HepG2 (cell line): ENCODE measurements around the gene SRD5A3. TPM values are rescaled to one million over a fixed set of nuclear protein-coding genes. Genes with fewer than 3 reads are reported as not detected.

Experiments
- ATAC-seq: fragments of 200-7000 bp; cut with Tn5 transposase; 3 replicates; pipeline ENCODE4 v1.9.1; 2020; ENCODE audit warnings: mild to moderate bottlenecking, moderate library complexity
- BruUV-seq: library from RNA; stranded (reverse); fragments of 400-500 nt; replicated peaks from 2 replicates; lab custom pipeline; 2021; lab: Mats Ljungman, UMichigan
- CTCF ChIA-PET: fragments of 300-600 bp; formaldehyde crosslinking; extraction: SDS; loops from one replicate; lab custom pipeline; 2021; ENCODE audit warnings: low total read pairs, inconsistent platforms, low intra/inter-chr PET ratio; lab: Yijun Ruan, JAX
- POLR2A ChIA-PET: fragments of 350-600 bp; sonication (Branson Sonifier 250); formaldehyde crosslinking; loops from one replicate; lab custom pipeline; 2020; ENCODE audit warnings: antibody characterized with exemption, inconsistent platforms; lab: Yijun Ruan, JAX
- DNase-seq: peaks from one replicate; pipeline ENCODE4 v3.0.0-alpha.2; 2015; ENCODE audit warnings: low spot score
- FAIRE-seq: peaks from 3 replicates; lab custom pipeline; 2011; peaks lifted over from hg19 to GRCh38; lab: Jason Lieb, UNC
- H2AFZ ChIP-seq: one replicate; pipeline ENCODE4 v1.6.1; 2011; ENCODE audit warnings: low read length, inconsistent platforms
- H3K27ac ChIP-seq: fragments of 300-600 bp; 3 replicates; pipeline ENCODE4 v1.8.0; 2011; ENCODE audit warnings: mixed run types, mild to moderate bottlenecking, mixed read lengths, low read length, inconsistent platforms; ENCODE audit not compliant: insufficient read depth; ENCODE audit errors: extremely low read length
- H3K27me3 ChIP-seq, 2 experiments: fragments of 200-600 bp in 1 of 2; 2 replicates in 1 of 2; 3 replicates in 1 of 2; pipeline versions ENCODE4 v1.6.0 to v1.8.0; 2011; ENCODE audit warnings: low read length in 2 of 2, mild to moderate bottlenecking in 2 of 2, moderate library complexity in 2 of 2, inconsistent platforms in 1 of 2; ENCODE audit not compliant: insufficient read depth in 2 of 2, control insufficient read depth in 1 of 2
- H3K36me3 ChIP-seq, 2 experiments: fragments of 200-600 bp in 1 of 2; replicated peaks in 1 of 2; 2 replicates in 1 of 2; 3 replicates in 1 of 2; pipeline versions ENCODE4 v1.5.1 to v1.8.0; 2011; ENCODE audit warnings: low read length in 2 of 2, inconsistent platforms in 1 of 2; ENCODE audit not compliant: insufficient read depth in 2 of 2, control insufficient read depth in 1 of 2
- H3K4me1 ChIP-seq: 2 replicates; pipeline ENCODE4 v1.5.1; 2012; ENCODE audit warnings: low read length, inconsistent platforms; ENCODE audit not compliant: insufficient read depth
- H3K4me2 ChIP-seq: 2 replicates; pipeline ENCODE4 v1.6.0; 2011; ENCODE audit warnings: low read depth, low read length, inconsistent platforms
- H3K4me3 ChIP-seq, 3 experiments: fragments of 200-600 bp in 1 of 3; sonication (generic), shearing (Covaris generic) in 1 of 3; replicated peaks in 1 of 3; 2 replicates each; pipeline ENCODE4 v1.5.1; 2011 to 2016; ENCODE audit warnings: low read length in 3 of 3, inconsistent platforms in 2 of 3, low read depth in 2 of 3, mild to moderate bottlenecking in 2 of 3, control low read depth in 1 of 3, mixed read lengths in 1 of 3; ENCODE audit not compliant: insufficient read depth in 1 of 3
- H3K79me2 ChIP-seq: one replicate; pipeline ENCODE4 v1.6.1; 2011; ENCODE audit warnings: low read length, inconsistent platforms; ENCODE audit not compliant: insufficient read depth
- H3K9ac ChIP-seq: 2 replicates; pipeline ENCODE4 v1.6.0; 2011; ENCODE audit warnings: mild to moderate bottlenecking, low read depth, low read length, inconsistent platforms; ENCODE audit not compliant: insufficient read depth
- H3K9me3 ChIP-seq: 2 replicates; pipeline ENCODE4 v1.5.1; 2012; ENCODE audit warnings: mild to moderate bottlenecking, low read length
- H4K20me1 ChIP-seq: 2 replicates; pipeline ENCODE4 v1.6.0; 2011; ENCODE audit warnings: inconsistent platforms, mild to moderate bottlenecking, low read length, moderate library complexity; ENCODE audit not compliant: insufficient read depth
- ATRX ChIP-seq: sonication (generic); formaldehyde crosslinking; IDR thresholded peaks from 2 replicates; pipeline ENCODE4 v1.4.0; 2020; ENCODE audit warnings: missing genetic modification reagents, borderline replicate concordance
- CEBPZ ChIP-seq: IDR thresholded peaks from 2 replicates; pipeline ENCODE4 v1.6.1; 2012; ENCODE audit warnings: low read length, improper control_type of control experiment
- KDM2A ChIP-seq: sonication (generic); formaldehyde crosslinking; IDR thresholded peaks from 2 replicates; pipeline ENCODE4 v1.4.0; 2020; ENCODE audit warnings: low read depth, missing genetic modification reagents, borderline replicate concordance
- LBX2 ChIP-seq: sonication (generic); formaldehyde crosslinking; IDR thresholded peaks from 2 replicates; pipeline ENCODE4 v1.5.0; 2020; ENCODE audit warnings: missing genetic modification reagents, mild to moderate bottlenecking, borderline replicate concordance
- MLLT10 ChIP-seq: sonication (generic); formaldehyde crosslinking; IDR thresholded peaks from 2 replicates; pipeline ENCODE4 v1.4.0; 2020; ENCODE audit warnings: missing genetic modification reagents
- PAX8 ChIP-seq: sonication (generic); formaldehyde crosslinking; IDR thresholded peaks from 2 replicates; pipeline ENCODE4 v1.8.0; 2022; ENCODE audit warnings: mild to moderate bottlenecking, missing genetic modification reagents, borderline replicate concordance
- REXO4 ChIP-seq: sonication (generic); formaldehyde crosslinking; IDR thresholded peaks from 2 replicates; pipeline ENCODE4 v1.8.0; 2022; ENCODE audit warnings: missing genetic modification reagents, mild to moderate bottlenecking, borderline replicate concordance
- SAP130 ChIP-seq: IDR thresholded peaks from 2 replicates; pipeline ENCODE4 v1.6.1; 2016; ENCODE audit warnings: low read depth
- SATB2 ChIP-seq: sonication (generic); formaldehyde crosslinking; IDR thresholded peaks from 2 replicates; pipeline ENCODE4 v1.5.0; 2020; ENCODE audit warnings: missing genetic modification reagents
- SP5 ChIP-seq: IDR thresholded peaks from 2 replicates; pipeline ENCODE4 v1.6.1; 2016; ENCODE audit warnings: low read depth, borderline replicate concordance
- ZNF562 ChIP-seq: sonication (generic); formaldehyde crosslinking; IDR thresholded peaks from 2 replicates; pipeline ENCODE4 v1.8.0; 2022; ENCODE audit warnings: missing genetic modification reagents, borderline replicate concordance
- ZNF563 ChIP-seq: sonication (generic); formaldehyde crosslinking; IDR thresholded peaks from 2 replicates; pipeline ENCODE4 v1.8.0; 2022; ENCODE audit warnings: mild to moderate bottlenecking, moderate library complexity, missing genetic modification reagents
- ZNF614 ChIP-seq: IDR thresholded peaks from 2 replicates; pipeline ENCODE4 v1.6.1; 2018; ENCODE audit warnings: missing biosample characterization, missing genetic modification reagents, inconsistent platforms, borderline replicate concordance
- ZNF703 ChIP-seq: sonication (generic); formaldehyde crosslinking; IDR thresholded peaks from 2 replicates; pipeline ENCODE4 v1.5.1; 2020; ENCODE audit warnings: missing genetic modification reagents, mild to moderate bottlenecking, moderate library complexity, borderline replicate concordance
- WGBS: methylation state at CpG from one replicate; pipeline ENCODE4 v1.1.6; 2017; ENCODE audit warnings: low lambda C conversion rate; 5-methylcytosine and 5-hydroxymethylcytosine counted together
- in situ Hi-C: cut with HindIII; loops from 2 replicates; pipeline ENCODE4 v1.10.0; 2017; ENCODE audit warnings: low pct_unique_long_range_greater_than_20kb; ENCODE audit not compliant: extremely low pct_ligation_motif_present
- intact Hi-C: fragments of 100-400 bp; cut with micrococcal nuclease; formaldehyde crosslinking; loops from one replicate; pipeline ENCODE4 v1.10.0; 2022; ENCODE audit not compliant: unreplicated experiment
- polyA plus RNA-seq, 8 experiments: library from polyadenylated mRNA; depleted of rRNA in 3 of 8; stranded (reverse) in 7 of 8; unstranded in 1 of 8; fragments of >200 nt; fragmentation: Illumina TruSeq in 4 of 8; extraction: Trizol in 4 of 8; gene quantifications; 2 replicates each; pipeline versions ENCODE4 v1.2.1 to v1.2.3, GENCODE V29; 2011 to 2016; ENCODE audit warnings: low read depth in 4 of 8, missing spikeins in 1 of 8, mixed read lengths in 1 of 8; ENCODE audit not compliant: insufficient read depth in 1 of 8
- total RNA-seq, 5 experiments: library from RNA; depleted of rRNA; stranded (reverse); fragments of >200 nt; fragmentation: Illumina TruSeq; extraction: Trizol; gene quantifications; 2 replicates each; pipeline ENCODE4 v1.2.3, GENCODE V29; 2016; ENCODE audit warnings: low read depth in 1 of 5
- TF ChIP-seq, protein P1 (sequence below): sonication (generic); formaldehyde crosslinking; IDR thresholded peaks from 2 replicates; pipeline ENCODE4 v1.5.1; 2020; ENCODE audit warnings: mild to moderate bottlenecking, moderate library complexity, missing genetic modification reagents
- TF ChIP-seq, protein P2 (sequence below), 2 experiments: sonication (generic) in 1 of 2; formaldehyde crosslinking in 1 of 2; IDR thresholded peaks; 2 replicates each; pipeline versions ENCODE4 v1.5.1 to v1.6.1; 2011 to 2020; ENCODE audit warnings: borderline replicate concordance in 1 of 2, low read depth in 1 of 2, low read length in 1 of 2, mild to moderate bottlenecking in 1 of 2, missing genetic modification reagents in 1 of 2, moderate library complexity in 1 of 2

SRD5A3 gene
- total and polyA plus RNA-seq, 2 of the 13 experiments (the other 11 are each of a cell fraction or from before 2014, with no cell fraction given), result 12.4 to 18.4 TPM

- DNase-seq (no peak), ATAC-seq (no peak), FAIRE-seq (no peak)
- Histone ChIP-seq H2AFZ (peak overlapping the region; percentile 6), H3K79me2 (no peaks in the 10 kb centered on the region), H3K4me2 (0 out of 2 replicates have a peak overlapping the region, but pooled peaks have one; percentile 6), H3K27ac (no peak overlapping the region), H3K4me3 (no peak overlapping the region), H3K4me1 (peaks cover 17% of the 10 kb centered on the region), H3K27me3 (no peaks in the 10 kb centered on the region), H4K20me1 (no peaks in the 10 kb centered on the region), H3K9me3 (no peaks in the 10 kb centered on the region), H3K9ac (no peak overlapping the region), H3K36me3 (no peaks in the 10 kb centered on the region)
- TF ChIP-seq ZNF614 (CRISPR knock-in tag) (no peak), MLLT10 (CRISPR knock-in tag) (no peak), ZNF562 (CRISPR knock-in tag) (no peak), LBX2 (no peak), ZNF703 (CRISPR knock-in tag) (no peak), CEBPZ (no peak), KDM2A (CRISPR knock-in tag) (no peak), SAP130 (CRISPR knock-in tag) (no peak), REXO4 (CRISPR knock-in tag) (no peak), PAX8 (CRISPR knock-in tag) (no peak), SP5 (CRISPR knock-in tag) (no peak), ZNF563 (CRISPR knock-in tag) (no peak), SATB2 (CRISPR knock-in tag) (no peak), ATRX (CRISPR knock-in tag) (no peak)
- TF ChIP-seq, protein P1, sequence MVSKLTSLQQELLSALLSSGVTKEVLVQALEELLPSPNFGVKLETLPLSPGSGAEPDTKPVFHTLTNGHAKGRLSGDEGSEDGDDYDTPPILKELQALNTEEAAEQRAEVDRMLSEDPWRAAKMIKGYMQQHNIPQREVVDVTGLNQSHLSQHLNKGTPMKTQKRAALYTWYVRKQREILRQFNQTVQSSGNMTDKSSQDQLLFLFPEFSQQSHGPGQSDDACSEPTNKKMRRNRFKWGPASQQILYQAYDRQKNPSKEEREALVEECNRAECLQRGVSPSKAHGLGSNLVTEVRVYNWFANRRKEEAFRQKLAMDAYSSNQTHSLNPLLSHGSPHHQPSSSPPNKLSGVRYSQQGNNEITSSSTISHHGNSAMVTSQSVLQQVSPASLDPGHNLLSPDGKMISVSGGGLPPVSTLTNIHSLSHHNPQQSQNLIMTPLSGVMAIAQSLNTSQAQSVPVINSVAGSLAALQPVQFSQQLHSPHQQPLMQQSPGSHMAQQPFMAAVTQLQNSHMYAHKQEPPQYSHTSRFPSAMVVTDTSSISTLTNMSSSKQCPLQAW (CRISPR knock-in tag), result no peak
- TF ChIP-seq, protein P2, sequence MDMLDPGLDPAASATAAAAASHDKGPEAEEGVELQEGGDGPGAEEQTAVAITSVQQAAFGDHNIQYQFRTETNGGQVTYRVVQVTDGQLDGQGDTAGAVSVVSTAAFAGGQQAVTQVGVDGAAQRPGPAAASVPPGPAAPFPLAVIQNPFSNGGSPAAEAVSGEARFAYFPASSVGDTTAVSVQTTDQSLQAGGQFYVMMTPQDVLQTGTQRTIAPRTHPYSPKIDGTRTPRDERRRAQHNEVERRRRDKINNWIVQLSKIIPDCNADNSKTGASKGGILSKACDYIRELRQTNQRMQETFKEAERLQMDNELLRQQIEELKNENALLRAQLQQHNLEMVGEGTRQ (IDR thresholded peaks at IDR 0.05; ENCODE audit: low read depth, low read length), result no peak
- TF ChIP-seq, protein P2 (CRISPR knock-in tag; IDR thresholded peaks at IDR 0.05; ENCODE audit: borderline replicate concordance), result no peak
- ChIA-PET CTCF (no interaction called here), POLR2A (interaction anchor here (0.9 to 1.2 kb wide), 3 partner anchors 20 to 32 kb away, joined by 3 to 5 read pairs (median 5); partner anchors contain the start of gene TMEM165)
- 87% methylated on average over 7 of the region's 7 CpGs for WGBS
- in situ Hi-C loops, result no loop called here
- intact Hi-C loops, result no loop called here
- no TSS peak for BruUV-seq
Observed at GRCh38 chr4:55366621-55367020, 20.6 kb downstream of the SRD5A3 start.
